H1 (cell line): ENCODE data around the gene PNMA6E.

Source experiments
- KDM5A ChIP-seq: fragments of 200-600 bp; IDR thresholded peaks from 2 replicates; pipeline ENCODE4 v1.7.1; 2012; ENCODE audit warnings: mild to moderate bottlenecking, low read length, inconsistent platforms, mixed read lengths
- POLR2A ChIP-seq, 2 experiments: IDR thresholded peaks; 1 replicate in 1 of 2; 2 replicates in 1 of 2; pipeline ENCODE4 v1.6.1; 2011; ENCODE audit warnings: low read depth in 2 of 2, low read length in 2 of 2, mild to moderate bottlenecking in 2 of 2; ENCODE audit errors: control extremely low read depth in 1 of 2
- RXRA ChIP-seq: IDR thresholded peaks from 2 replicates; pipeline ENCODE4 v1.6.1; 2011; ENCODE audit warnings: low read depth, mild to moderate bottlenecking, low read length, moderate library complexity; ENCODE audit not compliant: insufficient read depth
- SIRT6 ChIP-seq: IDR thresholded peaks from one replicate; pipeline ENCODE4 v1.7.1; 2012; ENCODE audit warnings: low read length, inconsistent platforms
- TAF1 ChIP-seq: IDR thresholded peaks from 2 replicates; pipeline ENCODE4 v1.6.1; 2011; ENCODE audit warnings: mild to moderate bottlenecking, low read depth, low read length
- TF ChIP-seq, protein P1 (sequence below), 3 experiments: IDR thresholded peaks; 1 replicate in 2 of 3; 2 replicates in 1 of 3; pipeline versions ENCODE4 v1.5.1 to v1.6.1; 2011; ENCODE audit warnings: low read length in 3 of 3, mild to moderate bottlenecking in 3 of 3, inconsistent platforms in 2 of 3, low read depth in 1 of 3, moderate library complexity in 1 of 3; ENCODE audit not compliant: insufficient read depth in 1 of 3; ENCODE audit errors: control extremely low read depth in 1 of 3
- TF ChIP-seq, protein P2 (sequence below): IDR thresholded peaks from 2 replicates; pipeline ENCODE4 v1.6.1; 2011; ENCODE audit warnings: low read length, improper control_type of control experiment

DNA sequence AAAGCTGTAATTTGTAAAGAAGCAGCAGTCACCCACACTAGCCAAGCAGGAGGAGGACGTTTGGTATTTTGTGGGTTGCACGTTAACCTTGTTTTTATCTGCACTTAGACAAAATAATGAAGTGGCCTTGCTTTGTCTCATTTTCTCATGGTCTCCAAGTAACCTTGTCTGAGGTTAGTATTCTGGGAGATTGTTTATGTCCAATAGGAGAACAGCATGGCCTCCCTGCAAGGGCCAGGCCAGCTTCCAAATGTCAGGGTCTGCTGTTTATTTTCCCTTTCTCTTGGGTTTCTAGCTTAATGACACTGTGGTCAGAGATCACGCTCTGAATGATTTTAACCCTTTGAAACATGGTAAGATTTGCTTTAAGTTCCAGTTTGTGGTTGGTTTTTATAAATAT lies 29.9 kb downstream of the PNMA6E start:
- no peak for TF ChIP-seq TAF1
- TF ChIP-seq, protein P1, sequence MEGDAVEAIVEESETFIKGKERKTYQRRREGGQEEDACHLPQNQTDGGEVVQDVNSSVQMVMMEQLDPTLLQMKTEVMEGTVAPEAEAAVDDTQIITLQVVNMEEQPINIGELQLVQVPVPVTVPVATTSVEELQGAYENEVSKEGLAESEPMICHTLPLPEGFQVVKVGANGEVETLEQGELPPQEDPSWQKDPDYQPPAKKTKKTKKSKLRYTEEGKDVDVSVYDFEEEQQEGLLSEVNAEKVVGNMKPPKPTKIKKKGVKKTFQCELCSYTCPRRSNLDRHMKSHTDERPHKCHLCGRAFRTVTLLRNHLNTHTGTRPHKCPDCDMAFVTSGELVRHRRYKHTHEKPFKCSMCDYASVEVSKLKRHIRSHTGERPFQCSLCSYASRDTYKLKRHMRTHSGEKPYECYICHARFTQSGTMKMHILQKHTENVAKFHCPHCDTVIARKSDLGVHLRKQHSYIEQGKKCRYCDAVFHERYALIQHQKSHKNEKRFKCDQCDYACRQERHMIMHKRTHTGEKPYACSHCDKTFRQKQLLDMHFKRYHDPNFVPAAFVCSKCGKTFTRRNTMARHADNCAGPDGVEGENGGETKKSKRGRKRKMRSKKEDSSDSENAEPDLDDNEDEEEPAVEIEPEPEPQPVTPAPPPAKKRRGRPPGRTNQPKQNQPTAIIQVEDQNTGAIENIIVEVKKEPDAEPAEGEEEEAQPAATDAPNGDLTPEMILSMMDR (IDR thresholded peaks at IDR 0.05; ENCODE audit: control extremely low read depth in 1 of 3, insufficient read depth in 1 of 3, low read depth in 1 of 3, low read length in 3 of 3): no peak
- TF ChIP-seq KDM5A: no peak
- TF ChIP-seq SIRT6: no peak
- TF ChIP-seq, protein P2, sequence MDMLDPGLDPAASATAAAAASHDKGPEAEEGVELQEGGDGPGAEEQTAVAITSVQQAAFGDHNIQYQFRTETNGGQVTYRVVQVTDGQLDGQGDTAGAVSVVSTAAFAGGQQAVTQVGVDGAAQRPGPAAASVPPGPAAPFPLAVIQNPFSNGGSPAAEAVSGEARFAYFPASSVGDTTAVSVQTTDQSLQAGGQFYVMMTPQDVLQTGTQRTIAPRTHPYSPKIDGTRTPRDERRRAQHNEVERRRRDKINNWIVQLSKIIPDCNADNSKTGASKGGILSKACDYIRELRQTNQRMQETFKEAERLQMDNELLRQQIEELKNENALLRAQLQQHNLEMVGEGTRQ: no peak
- no peak for TF ChIP-seq POLR2A (IDR thresholded peaks at IDR 0.05; ENCODE audit: control extremely low read depth in 1 of 2, low read depth in 2 of 2, low read length in 2 of 2)
- TF ChIP-seq RXRA: no peak
